ENCODE measurements around the gene MYO3B.

- TF ChIP-seq CTCF (IDR thresholded peaks at IDR 0.05) (no peak), POLR2A (IDR thresholded peaks at IDR 0.05) (no peak)
These were observed 388.2 kb downstream of the MYO3B start for GRCh38 chr2:170566138-170566537.
